SKM-1 (cell line): ENCODE measurements around the gene IRS1.

Experiments used
- DNase-seq: peaks from one replicate; lab custom pipeline; 2025; ENCODE audit not compliant: unreplicated experiment; lab: John Stamatoyannopoulos, UW

The IRS1 gene

DNA sequence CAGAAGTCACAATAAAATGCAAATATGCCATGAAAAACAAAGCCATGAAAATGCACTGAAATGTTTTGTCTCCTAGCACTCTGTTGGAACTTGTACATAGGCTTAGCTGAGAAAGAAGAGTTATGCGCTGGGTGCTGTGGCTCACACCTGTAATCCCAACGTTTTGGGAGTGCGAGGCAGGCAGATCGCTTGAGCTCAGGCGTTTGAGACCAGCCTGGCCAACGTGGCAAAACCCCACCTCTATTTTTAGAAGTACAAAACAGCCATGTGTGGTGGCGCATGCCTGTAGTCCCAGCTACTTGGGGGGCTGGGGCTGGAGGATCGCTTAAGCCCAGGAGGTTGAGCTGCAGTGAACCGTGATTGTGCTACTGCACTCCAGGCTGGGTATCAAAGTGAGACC lies 39.9 kb downstream of the IRS1 start:
- no peak for DNase-seq

DNA sequence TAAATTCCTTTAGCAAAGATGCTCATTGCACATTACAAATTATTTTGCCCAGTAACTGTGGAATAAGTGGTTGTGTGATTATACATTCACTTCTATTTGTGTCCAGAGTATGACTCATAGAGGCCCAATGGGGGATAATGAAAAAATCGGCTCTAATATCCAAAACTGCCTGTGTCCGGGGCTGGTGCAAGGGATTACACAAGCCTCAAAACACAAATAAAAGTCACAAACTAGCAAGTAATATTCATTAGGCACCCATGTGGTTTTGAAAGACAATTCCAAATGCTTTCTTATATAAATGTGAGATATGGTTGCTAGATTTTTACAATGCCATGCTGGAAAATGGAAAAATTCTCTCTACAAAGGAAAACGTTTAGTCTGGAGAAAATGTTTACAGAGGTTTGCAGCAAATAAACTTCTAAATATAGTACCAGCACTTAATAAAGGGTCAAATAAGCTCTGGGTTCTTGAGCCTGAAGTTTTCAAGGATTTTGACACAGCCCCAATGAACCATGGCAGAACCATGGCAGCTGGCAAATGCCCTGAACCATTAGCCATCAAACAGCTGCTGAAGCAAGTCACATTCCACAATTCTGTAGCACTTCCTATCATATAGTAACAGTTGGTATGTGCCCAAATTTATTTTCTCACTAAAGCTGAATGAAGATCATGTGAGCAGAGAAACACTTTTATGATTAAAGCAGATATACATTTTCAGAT lies 40.5 kb downstream of the IRS1 start:
- no peak for DNase-seq

DNA sequence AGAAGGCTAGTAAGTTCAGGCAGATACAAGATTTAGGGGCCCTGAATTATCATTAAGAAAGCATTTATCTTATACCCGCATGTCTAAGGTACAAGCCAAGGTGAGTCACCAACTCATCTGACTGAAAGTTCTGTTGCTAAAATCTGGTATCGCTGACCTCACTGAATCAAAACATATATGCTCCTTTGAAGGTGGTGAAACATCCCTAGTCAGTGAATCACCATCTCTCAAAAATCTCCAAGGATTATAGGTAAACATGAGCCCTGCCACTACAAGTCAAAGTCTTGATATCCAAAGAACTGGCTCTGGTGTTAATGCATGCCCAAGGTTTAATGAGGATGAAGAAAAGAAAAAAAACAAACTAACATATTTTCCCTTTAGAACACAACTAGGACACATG lies 43.5 kb downstream of the IRS1 start:
- no peak for DNase-seq

DNA sequence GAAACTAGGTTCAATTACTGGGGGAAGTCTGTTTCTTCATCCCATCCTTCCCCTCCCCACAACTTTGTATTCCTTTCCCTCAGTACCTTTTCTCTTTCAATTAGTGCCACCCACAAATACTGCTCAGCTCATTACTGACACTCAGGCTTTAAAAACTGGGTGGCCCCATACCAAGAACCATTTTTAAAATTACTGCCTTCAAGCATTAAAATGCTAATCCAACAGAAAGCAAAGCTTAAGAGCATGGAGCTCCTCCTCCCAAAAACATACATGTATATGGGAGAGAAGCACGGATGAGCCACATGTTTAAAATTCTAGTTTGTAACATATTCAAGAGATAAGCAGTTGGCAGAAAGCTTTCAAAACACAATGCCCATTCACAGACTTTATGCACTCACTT lies 44.0 kb downstream of the IRS1 start:
- no peak for DNase-seq

DNA sequence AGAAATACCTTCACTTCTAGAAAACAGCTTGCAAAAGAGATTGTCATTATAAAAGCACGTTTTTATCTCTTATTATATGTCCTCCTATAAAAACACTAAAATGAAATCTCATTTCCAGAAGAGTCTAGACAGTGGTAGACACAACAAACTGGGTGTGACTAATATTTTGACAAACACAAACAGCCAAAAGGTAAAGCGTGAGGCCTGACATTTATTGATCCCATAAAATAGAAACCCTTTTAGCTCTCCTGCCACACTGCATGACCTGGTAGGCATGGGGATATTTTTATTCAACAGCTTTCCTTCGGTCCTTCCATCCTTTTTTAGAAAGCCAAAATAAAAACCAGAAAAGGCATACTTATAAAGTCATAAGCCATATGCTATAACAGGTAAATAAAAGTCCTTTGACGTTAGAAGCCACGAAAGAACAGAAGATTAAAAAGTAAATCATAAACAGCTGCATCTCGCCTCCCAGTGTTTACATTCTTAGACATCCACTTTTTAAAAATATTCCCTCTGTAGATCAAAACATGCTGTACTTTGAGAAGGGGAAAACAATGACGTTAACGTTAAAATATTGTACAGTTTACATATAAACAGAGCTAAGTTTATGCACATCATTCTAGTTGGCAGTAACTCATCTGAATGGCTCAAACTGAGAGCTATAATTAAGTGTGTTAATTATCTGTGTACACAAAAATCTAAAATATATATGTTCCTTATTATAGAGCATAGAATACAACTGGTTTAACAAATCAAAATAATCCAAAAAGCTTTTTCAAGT lies 44.6 kb downstream of the IRS1 start:
- DNase-seq, result no peak

DNA sequence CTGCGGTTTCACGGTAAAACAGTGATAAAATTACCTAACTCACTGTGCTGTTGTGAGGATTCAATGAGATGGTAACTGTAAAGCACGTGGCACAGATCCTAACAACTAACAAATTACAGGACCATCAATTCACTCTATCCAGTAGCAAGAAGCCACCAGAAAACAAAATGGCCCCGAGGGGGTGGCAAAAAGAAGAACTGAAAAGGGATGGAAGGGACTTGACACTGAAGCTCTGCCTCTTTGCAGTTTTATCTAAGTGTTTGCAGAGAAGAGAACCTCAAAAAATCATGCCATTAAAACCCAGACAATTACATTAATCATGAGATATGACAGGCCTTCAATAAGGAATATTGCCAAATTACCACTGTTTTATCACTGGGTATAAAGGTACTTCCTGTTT lies 46.7 kb downstream of the IRS1 start:
- no peak for DNase-seq

DNA sequence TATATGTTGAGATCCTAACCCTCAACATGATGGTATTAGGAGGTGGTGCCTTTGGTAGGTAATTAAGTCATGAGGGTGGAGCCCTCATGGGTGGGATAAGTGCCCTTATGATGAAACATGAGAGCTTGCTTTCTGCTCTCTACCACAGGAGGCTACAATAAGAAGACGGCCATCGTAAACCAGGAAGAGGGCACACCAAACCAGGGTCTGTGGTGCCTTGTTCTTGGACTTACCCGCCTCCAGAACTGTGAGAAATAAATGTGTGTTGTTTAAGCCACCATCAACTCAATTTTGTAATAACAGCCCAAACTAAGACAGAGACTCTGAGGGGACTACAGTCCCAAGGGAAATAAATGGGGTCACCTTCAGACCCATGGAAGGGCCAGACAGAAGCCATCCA lies 52.3 kb downstream of the IRS1 start:
- DNase-seq, result no peak

DNA sequence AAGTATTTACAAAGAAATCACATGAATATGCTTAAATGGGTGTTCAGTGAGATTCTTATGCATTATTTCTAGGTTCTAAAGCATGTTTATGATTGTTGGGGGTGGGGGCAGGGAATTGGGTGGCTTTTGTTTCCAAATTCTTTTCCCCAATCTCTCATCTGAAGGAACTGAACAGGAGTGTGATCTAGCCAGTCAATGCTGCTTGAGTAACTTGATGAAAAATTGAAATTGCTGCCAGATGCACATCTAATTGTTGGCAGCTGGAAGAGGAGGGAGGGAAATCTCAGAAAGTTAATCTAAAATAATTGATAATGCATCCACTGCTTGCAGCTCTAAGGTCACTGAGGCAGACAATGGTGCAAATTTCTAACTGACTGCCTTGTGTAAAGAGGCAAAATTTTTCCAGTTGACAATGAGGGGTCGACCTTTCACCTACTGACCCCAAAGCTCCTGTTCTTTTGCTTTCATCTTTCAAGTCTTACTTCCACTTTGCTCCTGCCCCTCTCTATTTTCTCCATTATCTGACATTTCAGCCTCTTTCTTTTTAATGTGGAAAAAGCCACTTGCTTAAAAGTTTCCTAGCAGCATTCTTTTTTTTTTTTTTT lies 53.3 kb downstream of the IRS1 start:
- no peak for DNase-seq

DNA sequence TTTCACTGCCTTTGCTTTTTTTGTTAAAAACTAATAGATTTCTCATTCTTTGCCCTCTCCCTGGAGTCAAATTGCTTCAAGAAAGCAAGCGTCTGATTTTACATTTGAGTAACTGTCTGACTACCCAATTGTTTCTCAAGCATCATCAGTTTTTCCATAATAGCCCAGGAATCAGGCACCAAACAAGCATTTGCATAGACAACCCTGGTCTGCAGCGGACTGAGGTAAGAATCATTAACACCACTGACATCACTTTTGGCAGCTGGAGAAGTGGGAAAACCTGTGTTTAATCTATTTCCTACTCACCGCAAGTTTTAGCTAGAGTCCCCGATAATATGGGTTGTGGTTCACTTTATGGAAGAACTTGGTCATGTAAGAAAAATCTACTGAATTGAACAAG lies 55.7 kb downstream of the IRS1 start:
- DNase-seq, result no peak

DNA sequence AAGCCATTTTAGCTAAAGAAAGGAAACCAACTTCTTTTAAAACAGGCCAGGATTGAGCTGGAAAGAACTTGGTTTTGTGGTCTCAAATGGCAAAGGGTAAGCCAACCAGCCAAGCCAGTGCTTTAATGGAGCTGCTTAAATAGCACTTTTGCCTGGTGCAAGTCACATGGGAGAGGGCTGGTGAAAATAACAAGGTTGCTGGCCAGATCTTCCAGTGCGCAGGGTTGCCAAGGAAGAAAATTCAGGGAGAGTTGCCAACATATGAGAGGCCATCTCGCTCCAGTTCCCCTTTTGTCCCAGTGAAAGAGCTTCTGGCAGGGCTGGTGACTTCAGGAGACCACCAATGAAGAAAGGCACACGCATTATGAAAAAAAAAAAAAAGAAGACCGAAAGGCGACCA lies 57.3 kb downstream of the IRS1 start:
- DNase-seq, result no peak

DNA sequence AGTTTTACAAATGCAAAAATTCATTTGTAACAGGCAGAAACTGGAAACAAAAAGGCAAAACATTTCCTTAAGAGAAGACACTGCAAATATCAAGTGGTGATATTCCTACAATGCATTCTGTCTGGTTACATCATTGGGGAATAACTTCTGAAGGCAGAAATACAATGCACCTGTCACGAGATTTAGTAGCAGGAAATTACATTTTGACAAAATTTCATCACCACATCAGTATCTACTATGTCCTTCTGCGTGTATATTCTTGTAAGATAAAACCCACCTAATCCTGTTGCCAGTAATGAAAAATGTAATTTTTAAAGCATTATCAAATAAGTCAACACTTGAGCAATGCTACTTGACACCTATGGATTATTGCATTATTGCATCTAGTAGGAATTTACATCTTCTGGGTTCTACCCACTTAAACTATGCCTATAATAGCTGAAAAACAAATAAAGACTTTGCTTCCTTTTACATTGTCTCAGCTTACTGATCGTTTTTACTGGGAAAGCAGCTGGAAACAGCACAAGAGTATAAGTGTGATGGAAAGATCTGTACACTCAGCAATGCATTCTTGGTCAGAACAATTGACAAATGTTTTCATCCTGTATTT lies 59.5 kb downstream of the IRS1 start:
- no peak for DNase-seq

DNA sequence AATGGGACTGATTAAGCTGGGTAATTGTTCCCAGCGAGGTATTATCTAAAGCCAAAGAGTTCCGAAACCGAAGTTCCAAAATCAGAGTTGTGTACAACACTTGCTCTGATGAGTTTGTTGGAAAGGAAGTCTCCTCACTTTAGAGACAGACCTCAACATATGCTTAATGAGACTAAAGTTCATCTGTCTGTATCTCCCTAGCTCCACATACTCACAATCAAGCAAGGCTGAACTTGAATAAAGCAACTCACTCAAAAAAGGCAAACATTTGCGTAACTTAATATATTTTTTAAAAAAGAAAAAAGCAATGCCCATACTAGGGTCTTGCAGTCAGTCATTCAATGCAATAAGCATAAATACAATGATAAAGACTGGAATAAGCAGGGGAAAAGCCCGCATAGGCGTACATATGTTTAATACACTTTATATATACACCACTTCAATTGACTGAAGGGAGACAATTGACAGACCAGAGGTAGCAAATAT lies 60.0 kb downstream of the IRS1 start:
- no peak for DNase-seq

DNA sequence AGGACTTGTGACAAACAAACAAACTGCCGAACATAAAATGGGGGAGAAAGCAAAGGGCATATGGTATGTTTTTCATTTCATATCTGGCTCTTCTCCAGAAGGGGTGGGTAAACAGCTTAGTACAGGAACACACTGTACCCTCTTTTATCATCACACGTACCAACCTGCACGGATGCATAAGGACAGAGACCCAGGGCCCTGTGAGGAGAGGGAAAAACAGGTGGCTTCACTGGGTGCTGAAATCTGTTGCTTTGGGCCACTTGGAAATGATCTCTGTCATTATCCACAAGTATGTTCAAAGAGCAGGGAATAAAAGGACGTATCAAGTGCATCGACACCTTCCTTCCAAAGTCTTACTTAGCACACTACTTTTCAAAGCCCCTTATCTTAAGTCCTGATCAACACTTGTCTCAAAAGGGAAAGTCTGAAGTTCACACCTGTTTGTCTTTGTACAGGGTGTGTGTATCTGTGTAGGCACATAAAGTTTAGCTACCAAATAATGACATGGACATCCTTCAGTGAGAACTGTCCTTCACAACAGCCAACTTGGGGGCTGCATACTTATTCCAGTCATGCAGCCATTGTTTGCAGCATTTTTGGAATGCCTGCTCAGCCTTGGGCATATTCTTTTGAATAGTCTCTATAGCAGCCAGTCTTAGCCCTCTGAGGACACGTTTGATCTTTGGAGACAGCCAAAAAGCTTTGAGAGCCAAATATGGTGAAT lies 60.6 kb downstream of the IRS1 start:
- DNase-seq, result no peak

DNA sequence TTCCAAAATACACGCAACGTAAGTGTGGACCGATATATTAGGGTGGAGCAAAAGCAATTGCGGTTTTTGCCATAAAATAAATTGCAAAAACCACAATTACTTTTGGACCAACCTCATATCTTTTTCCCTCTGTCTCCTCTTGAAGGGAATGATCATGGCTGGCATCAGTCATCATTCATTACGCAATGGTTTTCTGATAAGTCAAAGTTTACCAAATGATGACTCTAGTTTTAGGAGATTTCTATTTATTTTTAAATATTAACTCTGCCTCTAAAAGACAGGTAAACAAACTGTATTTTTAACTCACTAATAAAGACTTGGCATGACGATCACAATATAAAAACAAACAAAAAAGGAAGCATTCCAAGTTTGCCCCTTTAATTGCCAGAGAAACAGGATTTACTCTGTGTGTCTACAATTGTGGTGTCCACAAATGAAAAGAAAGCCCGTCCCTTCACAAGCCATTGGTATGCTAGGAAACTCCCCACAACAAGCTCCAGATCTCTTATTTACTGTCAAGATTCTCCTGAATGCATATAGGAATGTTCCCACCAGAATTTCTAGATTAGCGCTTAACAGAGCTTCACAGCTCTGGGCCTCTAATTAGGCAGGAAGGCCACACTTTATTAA lies 61.3 kb downstream of the IRS1 start:
- no peak for DNase-seq

DNA sequence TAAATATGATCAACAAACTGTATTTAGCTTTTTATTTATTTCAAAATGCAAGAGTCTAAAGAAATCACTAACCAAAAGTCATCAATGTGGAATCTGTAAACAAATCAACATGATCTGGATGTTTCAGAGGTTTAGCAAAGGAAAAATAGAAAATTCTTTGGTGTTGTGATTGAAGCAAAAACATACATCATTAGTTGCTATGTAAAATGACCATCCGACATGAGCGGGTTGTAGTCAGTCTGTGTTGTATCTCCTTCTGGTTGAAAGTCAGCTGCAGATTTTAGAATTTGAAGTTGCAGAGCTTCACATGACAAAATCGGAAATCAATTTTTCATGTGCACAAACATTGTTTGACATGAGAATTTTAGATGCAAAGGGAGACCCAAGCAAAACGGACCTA lies 63.2 kb downstream of the IRS1 start:
- no peak for DNase-seq

DNA sequence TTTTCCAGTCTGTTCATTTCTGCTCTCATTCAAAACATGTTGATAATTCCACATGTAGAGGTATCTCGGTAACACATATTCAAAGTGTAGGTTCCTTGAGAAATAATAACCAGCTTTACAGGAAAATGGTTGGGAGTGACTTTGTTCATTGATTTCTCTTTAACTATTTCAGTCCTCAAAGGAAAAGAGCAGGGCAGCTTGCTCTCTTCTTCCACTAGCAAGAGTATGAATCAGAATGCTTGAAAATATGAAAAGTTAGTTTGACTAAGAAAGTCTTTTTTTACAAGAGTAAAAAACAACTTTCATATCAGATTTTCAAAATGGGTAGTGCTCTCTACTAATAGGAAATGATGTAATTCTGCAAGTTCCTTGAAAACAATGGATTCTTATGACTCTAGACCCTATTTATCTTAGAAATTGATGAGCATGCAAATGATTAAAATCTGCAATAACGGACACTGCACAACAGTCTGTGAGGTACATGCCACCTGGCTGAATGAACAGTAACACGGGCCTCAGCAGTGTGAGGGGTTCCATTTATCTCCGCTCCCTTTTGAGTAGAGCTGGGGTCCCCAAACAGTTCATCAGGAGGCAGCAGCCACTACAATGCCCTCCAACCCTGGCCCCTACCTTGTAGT lies 65.6 kb downstream of the IRS1 start:
- no peak for DNase-seq

DNA sequence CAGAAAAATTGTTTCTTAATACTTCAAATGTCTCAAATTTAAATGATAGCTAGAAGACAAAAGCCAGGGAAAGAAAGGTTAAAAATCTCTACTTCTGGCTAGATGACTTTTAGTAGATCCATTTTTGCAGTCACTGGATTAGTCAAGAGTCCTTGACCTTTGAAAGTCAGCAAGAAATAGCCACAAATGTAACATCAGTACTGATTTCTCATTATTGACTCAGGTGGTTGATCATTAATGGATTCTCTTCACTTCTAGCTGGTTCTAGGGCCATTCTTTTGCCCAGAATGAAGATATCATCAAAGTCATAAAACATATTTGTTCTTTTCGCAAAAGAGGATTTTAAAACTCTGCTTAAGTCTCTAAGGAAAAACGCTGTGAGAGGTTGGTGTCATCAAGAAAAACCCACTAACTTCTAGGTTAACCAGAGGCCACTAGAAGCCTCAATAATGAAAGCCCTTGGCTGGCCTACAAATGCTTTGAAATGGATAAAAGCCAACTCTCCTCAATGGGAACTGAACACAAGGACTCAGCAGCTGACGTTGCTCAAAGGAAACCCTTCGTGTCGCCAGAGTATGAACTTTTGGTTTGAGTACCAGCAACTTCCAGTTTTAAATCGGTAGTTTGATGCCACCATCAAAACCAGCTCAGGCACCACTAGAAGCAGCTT lies 66.3 kb downstream of the IRS1 start:
- DNase-seq, result no peak

DNA sequence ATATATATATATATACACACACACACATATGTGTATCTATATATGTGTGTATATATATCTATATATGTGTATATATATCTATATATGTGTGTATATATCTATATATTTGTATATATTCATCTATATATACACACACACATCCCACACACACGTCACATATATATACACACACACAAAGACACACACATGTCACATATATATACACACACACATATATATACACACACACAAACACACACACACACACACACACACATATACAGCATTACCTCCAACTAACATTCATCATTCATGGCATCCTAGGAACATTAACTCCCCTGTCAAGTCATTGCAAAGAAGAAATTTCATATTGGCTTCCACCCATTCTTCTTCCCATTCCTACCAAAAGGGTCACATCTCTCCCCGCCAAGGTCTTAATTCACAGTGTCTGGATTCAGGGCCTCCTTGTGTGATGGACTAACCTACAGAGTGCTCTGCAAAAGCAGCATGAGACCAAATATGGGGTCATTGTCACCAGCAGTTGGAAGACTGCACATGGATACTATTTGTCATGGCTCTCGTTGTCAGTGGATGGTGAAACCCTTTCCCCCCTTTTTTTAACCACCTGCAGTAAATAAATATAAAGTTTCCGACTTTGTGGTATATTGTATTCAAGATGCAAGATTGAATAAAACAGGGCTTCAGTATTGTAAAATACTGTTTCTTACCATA lies 67.0 kb downstream of the IRS1 start:
- no peak for DNase-seq

DNA sequence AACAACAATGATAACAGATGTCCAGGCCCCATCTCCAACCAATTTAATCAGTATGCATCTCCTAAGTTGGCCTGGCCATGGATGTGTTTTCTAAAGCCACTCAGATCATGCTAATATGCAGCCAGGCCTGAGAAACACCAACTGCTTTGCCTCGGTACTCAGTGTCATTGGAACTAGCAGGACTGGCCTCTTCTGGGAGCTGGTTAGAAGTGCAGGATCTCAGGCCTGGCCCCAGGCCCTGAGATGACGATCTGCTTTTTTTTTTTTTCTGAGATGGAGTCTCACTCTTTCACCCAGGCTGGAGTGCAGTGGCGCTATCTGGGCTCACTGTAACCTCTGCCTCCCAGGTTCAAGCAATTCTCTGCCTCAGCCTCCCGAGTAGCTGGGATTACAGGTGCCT lies 69.1 kb downstream of the IRS1 start:
- DNase-seq, result no peak
